ENCODE measurements around the gene TBC1D9B.

TBC1D9B gene

DNA sequence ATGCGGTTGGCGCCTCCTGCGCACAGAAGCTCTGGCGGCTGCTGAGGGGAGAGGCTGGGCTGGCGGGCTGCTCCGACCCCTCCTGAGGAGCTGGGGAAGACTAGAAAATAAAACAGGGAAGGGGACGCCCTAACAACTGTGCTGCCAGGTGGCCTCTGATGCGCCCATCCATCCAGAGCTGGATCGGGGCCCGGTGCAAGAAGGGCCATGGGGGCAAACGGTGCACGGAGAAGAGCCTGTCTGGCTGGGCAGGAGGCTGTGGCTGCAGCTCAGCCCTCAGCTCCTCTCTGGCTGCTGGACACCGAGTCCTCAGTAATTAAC, 28.0 kb downstream of the TBC1D9B start:
- ChIA-PET POLR2A (interaction anchor here (1.3 kb wide), 1 partner anchor 9 kb away, joined by 3 read pairs; no protein-coding TSS in a partner anchor), CTCF (interaction anchor here (0.5 to 1.2 kb wide), 2 partner anchors 70 to 78 kb away, joined by 3 to 4 read pairs; no protein-coding TSS in a partner anchor)
- TF ChIP-seq FOXA1 (IDR thresholded peaks at IDR 0.05) (no peak), HDGF (IDR thresholded peaks at IDR 0.05; ENCODE audit: borderline replicate concordance) (no peak), LEF1 (IDR thresholded peaks at IDR 0.05; ENCODE audit: borderline replicate concordance) (no peak), SP1 (IDR thresholded peaks at IDR 0.05) (no peak), FOXK2 (IDR thresholded peaks at IDR 0.05) (no peak), ELF4 (IDR thresholded peaks at IDR 0.05) (no peak), ZNF384 (IDR thresholded peaks at IDR 0.05) (no peak), FOXM1 (IDR thresholded peaks at IDR 0.05; ENCODE audit: borderline replicate concordance) (no peak), ARNT (IDR thresholded peaks at IDR 0.05) (no peak), SUZ12 (IDR thresholded peaks at IDR 0.05) (no peak), CTBP1 (IDR thresholded peaks at IDR 0.05; ENCODE audit: borderline replicate concordance) (no peak), NFRKB (IDR thresholded peaks at IDR 0.05) (no peak), TARDBP (IDR thresholded peaks at IDR 0.05) (no peak)
- DNase-seq (ENCODE audit: extremely low spot score) = no peak

DNA sequence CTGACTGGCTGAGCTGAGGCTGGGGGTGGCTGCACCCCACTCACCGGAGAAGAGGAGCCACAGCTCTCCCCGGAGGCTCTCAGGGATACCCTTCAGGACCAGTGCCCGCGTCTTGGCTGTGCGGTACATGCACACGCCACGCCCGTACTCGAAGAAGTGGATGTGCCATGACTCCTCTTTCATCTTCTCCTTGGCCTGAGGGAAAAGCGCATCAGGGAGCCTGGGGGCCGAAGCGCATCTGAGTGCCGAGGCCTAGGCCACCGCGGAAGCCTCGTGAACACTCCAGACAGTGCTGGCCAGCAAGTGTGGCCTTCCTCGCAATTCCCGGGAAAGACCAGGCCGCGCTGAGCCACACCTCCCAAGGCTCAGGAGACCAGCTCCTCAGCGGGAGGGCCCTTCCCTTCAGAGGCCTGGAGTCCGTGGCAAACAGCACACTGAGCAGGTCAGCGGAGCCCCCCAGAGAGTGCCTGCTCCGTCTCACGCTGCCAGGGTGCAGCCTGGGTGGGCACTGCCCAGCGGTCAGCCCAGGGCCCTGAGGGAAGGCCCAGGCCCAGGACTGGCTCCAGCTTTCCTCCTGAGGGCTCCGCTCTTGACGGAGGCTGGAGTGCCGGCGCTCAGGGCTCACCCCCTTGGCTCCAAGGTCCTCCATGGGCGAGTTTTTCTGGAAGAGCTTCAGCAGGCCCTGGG, 28.6 kb downstream of the TBC1D9B start:
- CTCF ChIA-PET = interaction anchor here (0.5 to 1.2 kb wide), 2 partner anchors 70 to 77 kb away, joined by 3 to 4 read pairs; no protein-coding TSS in a partner anchor

DNA sequence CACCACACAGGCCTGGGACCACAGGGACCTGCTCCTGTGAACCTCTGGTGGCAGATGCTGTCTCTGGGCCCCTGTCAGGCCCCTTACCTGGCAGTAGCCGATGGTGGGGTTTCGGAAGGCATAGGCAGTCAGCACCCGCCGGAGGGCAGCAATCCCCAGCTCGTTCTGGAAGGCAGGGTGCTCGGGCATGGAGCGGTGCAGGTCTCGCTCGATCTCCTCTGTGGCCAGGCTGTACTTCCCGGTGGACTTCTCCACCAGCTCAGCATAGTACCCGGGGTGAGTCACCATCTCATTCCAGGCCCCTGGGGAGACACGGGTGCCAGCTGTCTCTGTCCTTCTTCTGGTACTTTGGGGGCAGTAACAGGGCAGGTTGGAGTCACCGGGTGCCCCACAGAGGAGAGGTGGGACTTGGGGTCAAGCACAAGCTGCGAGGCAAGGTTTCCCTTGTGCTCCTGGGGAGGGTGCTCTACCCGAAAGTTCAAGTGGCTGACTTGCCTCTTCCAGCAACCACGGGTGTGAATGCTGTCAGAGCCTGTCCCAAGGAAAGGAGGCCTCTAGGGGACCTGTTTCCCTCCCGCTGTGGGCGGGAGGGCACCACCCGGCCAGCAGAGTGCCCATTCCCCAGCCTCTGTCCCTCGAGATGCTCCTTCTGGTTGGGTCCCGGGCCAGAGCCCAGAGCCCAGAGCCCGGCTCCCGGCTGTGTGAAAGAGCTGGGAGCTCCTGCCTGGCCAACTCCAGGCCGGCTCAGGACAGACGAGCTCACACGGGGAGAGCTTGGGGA, 29.3 kb downstream of the TBC1D9B start:
- TF ChIP-seq TARDBP (IDR thresholded peaks at IDR 0.05) (no peak), HDGF (IDR thresholded peaks at IDR 0.05; ENCODE audit: borderline replicate concordance) (no peak), ZNF384 (IDR thresholded peaks at IDR 0.05) (no peak), ARNT (IDR thresholded peaks at IDR 0.05) (no peak), FOXM1 (IDR thresholded peaks at IDR 0.05; ENCODE audit: borderline replicate concordance) (no peak), L3MBTL2 (conservative IDR thresholded peaks at IDR 0.05) (no peak), BHLHE40 (IDR thresholded peaks at IDR 0.05; ENCODE audit: borderline replicate concordance) (no peak), LEF1 (IDR thresholded peaks at IDR 0.05; ENCODE audit: borderline replicate concordance) (no peak), NFRKB (IDR thresholded peaks at IDR 0.05) (no peak), FOXA1 (IDR thresholded peaks at IDR 0.05) (no peak), FOXK2 (IDR thresholded peaks at IDR 0.05) (no peak), ELF4 (IDR thresholded peaks at IDR 0.05) (no peak), SUZ12 (IDR thresholded peaks at IDR 0.05) (no peak), SP1 (IDR thresholded peaks at IDR 0.05) (no peak), CTBP1 (IDR thresholded peaks at IDR 0.05; ENCODE audit: borderline replicate concordance) (no peak)
- TF ChIP-seq, protein P1, sequence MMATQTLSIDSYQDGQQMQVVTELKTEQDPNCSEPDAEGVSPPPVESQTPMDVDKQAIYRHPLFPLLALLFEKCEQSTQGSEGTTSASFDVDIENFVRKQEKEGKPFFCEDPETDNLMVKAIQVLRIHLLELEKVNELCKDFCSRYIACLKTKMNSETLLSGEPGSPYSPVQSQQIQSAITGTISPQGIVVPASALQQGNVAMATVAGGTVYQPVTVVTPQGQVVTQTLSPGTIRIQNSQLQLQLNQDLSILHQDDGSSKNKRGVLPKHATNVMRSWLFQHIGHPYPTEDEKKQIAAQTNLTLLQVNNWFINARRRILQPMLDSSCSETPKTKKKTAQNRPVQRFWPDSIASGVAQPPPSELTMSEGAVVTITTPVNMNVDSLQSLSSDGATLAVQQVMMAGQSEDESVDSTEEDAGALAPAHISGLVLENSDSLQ (IDR thresholded peaks at IDR 0.05) = no peak
- CTCF ChIA-PET = no interaction called here
- POLR2A ChIA-PET = interaction anchor here (1.3 kb wide), 1 partner anchor 8 kb away, joined by 3 read pairs; no protein-coding TSS in a partner anchor
- no peak for DNase-seq (ENCODE audit: extremely low spot score)

More for the DNA sequence above, 28.6 kb downstream of the TBC1D9B start:
- no peak for DNase-seq (ENCODE audit: extremely low spot score)
- TF ChIP-seq L3MBTL2 (conservative IDR thresholded peaks at IDR 0.05) (no peak), HDGF (IDR thresholded peaks at IDR 0.05; ENCODE audit: borderline replicate concordance) (no peak), SUZ12 (IDR thresholded peaks at IDR 0.05) (no peak), FOXK2 (IDR thresholded peaks at IDR 0.05) (no peak), ZNF384 (IDR thresholded peaks at IDR 0.05) (no peak), ARNT (IDR thresholded peaks at IDR 0.05) (no peak), LEF1 (IDR thresholded peaks at IDR 0.05; ENCODE audit: borderline replicate concordance) (no peak)
- POLR2A ChIA-PET = interaction anchor here (1.3 kb wide), 1 partner anchor 9 kb away, joined by 3 read pairs; no protein-coding TSS in a partner anchor

DNA sequence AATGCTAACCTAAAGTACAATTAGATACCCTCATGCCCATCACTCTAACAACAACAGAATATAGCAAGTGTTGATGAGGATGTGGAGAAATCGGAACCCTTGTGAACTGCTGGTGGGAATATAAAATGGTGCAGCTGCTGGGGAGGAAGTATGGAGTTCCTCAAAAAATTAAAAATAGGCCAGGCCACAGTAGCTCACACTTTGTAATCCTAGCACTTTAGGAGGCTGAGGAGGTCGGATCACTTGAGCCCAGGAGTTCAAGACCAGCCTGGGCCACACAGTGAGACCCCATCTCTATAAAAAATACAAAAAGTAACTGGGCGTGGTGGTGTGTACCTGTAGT, 31.1 kb downstream of the TBC1D9B start:
- no peak for DNase-seq (ENCODE audit: extremely low spot score)
- ChIA-PET POLR2A (no interaction called here), CTCF (no interaction called here)
- no peak for TF ChIP-seq SP1 (IDR thresholded peaks at IDR 0.05)
- TF ChIP-seq ZNF384 (IDR thresholded peaks at IDR 0.05) = no peak
- no peak for TF ChIP-seq FOXM1 (IDR thresholded peaks at IDR 0.05; ENCODE audit: borderline replicate concordance)
- no peak for TF ChIP-seq ARNT (IDR thresholded peaks at IDR 0.05)
- TF ChIP-seq, protein P1 (IDR thresholded peaks at IDR 0.05) = no peak
- TF ChIP-seq HDGF (IDR thresholded peaks at IDR 0.05; ENCODE audit: borderline replicate concordance) = no peak
- no peak for TF ChIP-seq FOXA1 (IDR thresholded peaks at IDR 0.05)
- no peak for TF ChIP-seq ELF4 (IDR thresholded peaks at IDR 0.05)
- no peak for TF ChIP-seq LEF1 (IDR thresholded peaks at IDR 0.05; ENCODE audit: borderline replicate concordance)
- no peak for TF ChIP-seq L3MBTL2 (conservative IDR thresholded peaks at IDR 0.05)
- TF ChIP-seq BHLHE40 (IDR thresholded peaks at IDR 0.05; ENCODE audit: borderline replicate concordance) = no peak
- no peak for TF ChIP-seq TARDBP (IDR thresholded peaks at IDR 0.05)

DNA sequence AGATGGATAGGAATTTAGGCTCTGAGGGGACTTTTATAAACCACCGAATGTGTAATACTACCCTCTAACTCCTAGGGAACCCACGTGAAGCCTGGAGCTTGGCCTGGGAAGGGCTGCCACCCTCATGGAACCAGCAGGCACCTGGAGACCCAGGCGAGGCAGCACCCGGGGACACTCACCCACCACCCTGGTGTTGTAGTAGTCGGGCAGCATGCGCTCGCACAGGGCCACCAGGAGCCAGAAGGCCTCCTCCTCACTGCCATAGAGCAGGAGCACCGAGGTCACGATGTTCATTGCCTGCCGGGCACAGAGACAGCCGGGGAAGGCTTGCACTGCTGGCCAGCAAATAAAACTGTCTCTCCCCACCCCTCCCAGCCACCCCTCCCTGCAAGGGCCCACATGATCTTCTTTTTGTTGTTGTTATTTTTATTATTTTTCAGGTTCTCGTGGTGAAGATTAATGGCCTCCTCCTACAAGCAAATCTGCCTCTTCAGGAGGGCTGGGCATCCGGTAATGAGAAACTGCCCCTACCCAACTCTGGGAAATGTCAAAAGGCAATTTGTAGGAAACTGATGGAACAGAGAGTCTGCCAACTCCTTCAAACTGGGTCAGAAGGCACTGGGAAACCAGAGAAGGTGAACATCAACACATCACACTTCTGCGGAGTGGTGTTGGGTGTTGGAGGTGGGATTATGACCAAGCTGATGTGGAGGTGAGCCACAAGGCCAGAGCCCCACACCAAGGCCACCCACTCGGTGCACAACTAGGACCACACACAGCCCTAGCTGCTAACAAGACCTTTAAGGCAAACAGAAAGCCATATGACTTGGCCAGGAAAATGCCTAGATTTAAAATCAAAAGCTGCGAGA, 31.7 kb downstream of the TBC1D9B start:
- POLR2A ChIA-PET = no interaction called here
- TF ChIP-seq ELF4 (IDR thresholded peaks at IDR 0.05) = no peak
- no peak for TF ChIP-seq FOXM1 (IDR thresholded peaks at IDR 0.05; ENCODE audit: borderline replicate concordance)
- TF ChIP-seq BHLHE40 (IDR thresholded peaks at IDR 0.05; ENCODE audit: borderline replicate concordance) = no peak
- no peak for TF ChIP-seq HDGF (IDR thresholded peaks at IDR 0.05; ENCODE audit: borderline replicate concordance)
- no peak for TF ChIP-seq ARNT (IDR thresholded peaks at IDR 0.05)
- TF ChIP-seq, protein P1 (IDR thresholded peaks at IDR 0.05) = no peak
- TF ChIP-seq SP1 (IDR thresholded peaks at IDR 0.05) = no peak
- DNase-seq (ENCODE audit: extremely low spot score) = no peak
- CTCF ChIA-PET = no interaction called here

Measured in HEK293T (cell line).